Neural cell (in vitro differentiated cells): ENCODE measurements around the gene CAMK2B.

Experiments used
- CTCF ChIP-seq: fragments of 450-650 bp; IDR thresholded peaks from 2 replicates; pipeline ENCODE4 v1.5.1; 2014; ENCODE audit warnings: antibody characterized with exemption, mild to moderate bottlenecking, moderate library complexity; ENCODE audit not compliant: poor library complexity, severe bottlenecking
- EP300 ChIP-seq: fragments of 450-650 bp; conservative IDR thresholded peaks from 2 replicates; pipeline ENCODE4 v1.6.1; 2014; ENCODE audit warnings: antibody characterized with exemption, mild to moderate bottlenecking, moderate library complexity; ENCODE audit not compliant: poor library complexity, severe bottlenecking

GRCh38 chr7:44289341-44290251 lies 35.8 kb downstream of the CAMK2B start:
- TF ChIP-seq CTCF (no peak), EP300 (no peak)
